GM12878 (cell line): ENCODE results near the gene TMEM38A. TPM values are rescaled to one million over a fixed set of nuclear protein-coding genes. Genes with fewer than 3 reads are reported as not detected.
A peak's percentile ranks its signal among the peaks of the same experiment; 100 is the strongest.

Experiments used
- ATAC-seq: fragments of 200-7000 bp; cut with Tn5 transposase; 3 replicates; pipeline ENCODE4 v1.9.1; 2020; ENCODE audit warnings: mild to moderate bottlenecking, moderate library complexity
- BruUV-seq: library from RNA; stranded (reverse); fragments of 400-500 nt; replicated peaks from 2 replicates; lab custom pipeline; 2021; lab: Mats Ljungman, UMichigan
- CTCF ChIA-PET: fragments of 300-600 bp; sonication (Branson Sonifier 250); formaldehyde crosslinking; extraction: SDS; loops from one replicate; lab custom pipeline; 2021; ENCODE audit warnings: inconsistent platforms; lab: Yijun Ruan, JAX
- POLR2A ChIA-PET: fragments of 350-600 bp; formaldehyde crosslinking; extraction: SDS; loops from one replicate; lab custom pipeline; 2021; ENCODE audit warnings: inconsistent platforms; lab: Charles Lee
- RAD21 ChIA-PET: fragments of 300-600 bp; sonication (Branson Sonifier 250); formaldehyde crosslinking; loops from one replicate; lab custom pipeline; 2023; ENCODE audit warnings: antibody characterized with exemption; ENCODE audit not compliant: unreplicated experiment; lab: Charles Lee
- SMC1A ChIA-PET: fragments of 300-600 bp; sonication (Branson Sonifier 250); formaldehyde crosslinking; loops from one replicate; lab custom pipeline; 2023; ENCODE audit not compliant: unreplicated experiment, uncharacterized antibody; lab: Charles Lee
- DNase-seq: peaks from one replicate; pipeline ENCODE4 v3.0.0-alpha.2; 2011; ENCODE audit warnings: low read depth, low spot score
- FAIRE-seq: peaks from 3 replicates; lab custom pipeline; 2011; peaks lifted over from hg19 to GRCh38; lab: Jason Lieb, UNC
- H2AFZ ChIP-seq: 2 replicates; pipeline ENCODE4 v1.6.0; 2011; ENCODE audit warnings: low read depth, low read length, control low read depth; ENCODE audit not compliant: control insufficient read depth
- H3K27ac ChIP-seq: 2 replicates; pipeline ENCODE4 v1.5.1; 2011; ENCODE audit warnings: control low read depth; ENCODE audit not compliant: control insufficient read depth, insufficient read depth
- H3K27me3 ChIP-seq, 2 experiments: replicated peaks in 1 of 2; 2 replicates each; pipeline versions ENCODE4 v1.6.0 to v1.6.1; 2011; ENCODE audit warnings: low read length in 1 of 2; ENCODE audit not compliant: control insufficient read depth in 2 of 2, insufficient read depth in 2 of 2
- H3K36me3 ChIP-seq, 2 experiments: 2 replicates each; pipeline ENCODE4 v1.5.1; 2011; ENCODE audit warnings: low read length in 1 of 2; ENCODE audit not compliant: control insufficient read depth in 2 of 2, insufficient read depth in 2 of 2
- H3K4me1 ChIP-seq: 2 replicates; pipeline ENCODE4 v1.6.1; 2011; ENCODE audit warnings: mild to moderate bottlenecking, low read length, moderate library complexity, mixed read lengths; ENCODE audit not compliant: control insufficient read depth, insufficient read depth
- H3K4me2 ChIP-seq: 2 replicates; pipeline ENCODE4 v1.6.0; 2011; ENCODE audit warnings: control low read depth; ENCODE audit not compliant: control insufficient read depth, insufficient read depth
- H3K4me3 ChIP-seq: fragments of 200-600 bp; sonication (generic); 2 replicates; pipeline ENCODE4 v1.5.1; 2016
- H3K79me2 ChIP-seq: 2 replicates; pipeline ENCODE4 v1.6.0; 2011; ENCODE audit warnings: low read length; ENCODE audit not compliant: control insufficient read depth, insufficient read depth
- H3K9ac ChIP-seq: 2 replicates; pipeline ENCODE4 v1.8.0; 2011; ENCODE audit warnings: low read length, control low read depth, mixed read lengths; ENCODE audit not compliant: control insufficient read depth, insufficient read depth
- H3K9me3 ChIP-seq: replicated peaks from 3 replicates; pipeline ENCODE4 v1.5.1; 2011; ENCODE audit warnings: mild to moderate bottlenecking, low read length; ENCODE audit not compliant: control insufficient read depth, insufficient read depth
- H4K20me1 ChIP-seq: 2 replicates; pipeline ENCODE4 v1.6.0; 2011; ENCODE audit not compliant: control insufficient read depth, insufficient read depth
- CBFB ChIP-seq: IDR thresholded peaks from 2 replicates; pipeline ENCODE4 v1.6.1; 2016; ENCODE audit warnings: antibody characterized with exemption, low read depth
- HDGF ChIP-seq: fragments of 450-650 bp; IDR thresholded peaks from 2 replicates; pipeline ENCODE4 v1.6.1; 2016; ENCODE audit warnings: antibody characterized with exemption
- RELA ChIP-seq: fragments of 450-650 bp; IDR thresholded peaks from 2 replicates; pipeline ENCODE4 v1.8.0; 2014; ENCODE audit warnings: borderline replicate concordance; ENCODE audit not compliant: partially characterized antibody
- ZBTB40 ChIP-seq: fragments of 450-650 bp; IDR thresholded peaks from 2 replicates; pipeline ENCODE4 v1.6.1; 2016; ENCODE audit warnings: mild to moderate bottlenecking, moderate library complexity, borderline replicate concordance
- WGBS: methylation state at CpG from one replicate; pipeline ENCODE4 v1.1.6; 2016; ENCODE audit warnings: low lambda C conversion rate; ENCODE audit not compliant: insufficient replicate concordance, insufficient coverage; ENCODE audit errors: missing lambda C conversion rate; 5-methylcytosine and 5-hydroxymethylcytosine counted together
- in situ Hi-C: fragments of 300-500 bp; cut with MboI; formaldehyde crosslinking; loops from 9 replicates; pipeline ENCODE4 v1.14.3; 2018; ENCODE audit warnings: mixed read lengths
- intact Hi-C: fragments of 100-400 bp; cut with micrococcal nuclease; formaldehyde crosslinking; loops from one replicate; pipeline ENCODE4 v1.14.2; 2022; ENCODE audit not compliant: unreplicated experiment
- polyA plus RNA-seq, 11 experiments: library from polyadenylated mRNA; depleted of rRNA in 4 of 11; unstranded in 6 of 11; stranded (reverse) in 5 of 11; fragments of >200 nt; fragmentation: Nextera tagmentation in 4 of 11; fragmentation: Illumina TruSeq in 1 of 11; extraction: Ambion mirVana in 4 of 11; extraction: Trizol in 1 of 11; gene quantifications; 1 replicate in 1 of 11; 2 replicates in 10 of 11; pipeline versions ENCODE4 v1.2.1 to v1.2.3, GENCODE V29; 2011 to 2016; ENCODE audit warnings: inconsistent platforms in 2 of 11, missing spikeins in 2 of 11, low read depth in 1 of 11
- total RNA-seq, 4 experiments: library from RNA; depleted of rRNA in 3 of 4; stranded (reverse); fragments of >200 nt in 3 of 4; fragmentation: Illumina TruSeq in 1 of 4; extraction: Trizol in 1 of 4; gene quantifications; 2 replicates each; pipeline versions ENCODE4 v1.2.1 to v1.2.3, GENCODE V29; 2013 to 2021

The TMEM38A gene
- total and polyA plus RNA-seq, 10 of the 15 experiments (the other 5 are each of a cell fraction or from before 2014, with no cell fraction given): 4.5 to 22.2 (median 15.0) TPM

- TF ChIP-seq CBFB (no peak), RELA (no peak)
- TF ChIP-seq, all 136 proteins: peak for 0
Measured at GRCh38 chr19:16640951-16641350, 20.0 kb upstream of the TMEM38A start (continued).

GRCh38 chr19:16641695-16642094, 19.2 kb upstream of the TMEM38A start:
- Histone ChIP-seq H3K9ac (no peak overlapping the region), H3K9me3 (no peaks in the 10 kb centered on the region), H3K36me3 (peaks cover 5 to 43% of the 10 kb centered on the region in 2 experiments), H3K27ac (no peak overlapping the region), H3K27me3 (no peaks in the 10 kb centered on the region), H3K4me2 (no peak overlapping the region), H3K79me2 (no peaks in the 10 kb centered on the region; the same call in none of the 2 replicates), H2AFZ (no peak overlapping the region), H4K20me1 (no peaks in the 10 kb centered on the region), H3K4me3 (no peak overlapping the region), H3K4me1 (no peaks in the 10 kb centered on the region)
- POLR2A ChIA-PET: no interaction called here
- 100% methylated on average over 10 of the region's 10 CpGs for WGBS
- TF ChIP-seq HDGF: no peak
- TF ChIP-seq ZBTB40: 0 out of 2 replicates have a peak, but pooled peaks have one; percentile 45
- intact Hi-C loops: no loop called here
- ATAC-seq (no peak), DNase-seq (no peak), FAIRE-seq (no peak)
- CTCF ChIA-PET: no interaction called here
- in situ Hi-C loops: no loop called here
- RAD21 ChIA-PET: no interaction called here
- SMC1A ChIA-PET: no interaction called here
- no TSS peak for BruUV-seq
